ENCODE results near the gene TAF11L3.
A peak's percentile ranks its signal among the peaks of the same experiment; 100 is the strongest.
"Not testable (repeated sequence)": the region's sequence is repeated elsewhere in the genome, so short reads cannot be mapped to it uniquely, and the experiment has no call there.

TAF11L3 gene

GRCh38 chr5:17518067-17518466 is at the start of gene TAF11L3:
TAF11L3 (plus strand) TSS chr5:17518367.
- DNase-seq (ENCODE audit: low read depth): not testable (repeated sequence)

- DNase-seq (ENCODE audit: low read depth): no peak
These were observed 48.1 kb upstream of the TAF11L3 start for GRCh38 chr5:17470064-17470463.

- not testable (repeated sequence) for DNase-seq (ENCODE audit: low read depth)
These were observed 43.1 kb upstream of the TAF11L3 start for GRCh38 chr5:17475064-17475463.

- no peak for DNase-seq (ENCODE audit: low read depth)
These were observed 41.1 kb upstream of the TAF11L3 start for GRCh38 chr5:17477043-17477442.

- no peak for DNase-seq (ENCODE audit: low read depth)
These were observed 40.4 kb upstream of the TAF11L3 start for GRCh38 chr5:17477573-17478265.

- no peak for DNase-seq (ENCODE audit: low read depth)
These were observed 36.8 kb upstream of the TAF11L3 start for GRCh38 chr5:17481378-17481777.

GRCh38 chr5:17482790-17483189 is 35.4 kb upstream of the TAF11L3 start:
- no peak for DNase-seq (ENCODE audit: low read depth)

- not testable (repeated sequence) for DNase-seq (ENCODE audit: low read depth)
These were observed 31.5 kb upstream of the TAF11L3 start for GRCh38 chr5:17486464-17487173.

GRCh38 chr5:17487174-17487512 is 31.0 kb upstream of the TAF11L3 start:
- no peak for DNase-seq (ENCODE audit: low read depth)

GRCh38 chr5:17491257-17491656 is 26.9 kb upstream of the TAF11L3 start:
- DNase-seq (ENCODE audit: low read depth): not testable (repeated sequence)

- no peak for DNase-seq (ENCODE audit: low read depth)
These were observed 25.4 kb upstream of the TAF11L3 start for GRCh38 chr5:17492770-17493169.

- DNase-seq (ENCODE audit: low read depth): no peak
These were observed 20.7 kb upstream of the TAF11L3 start for GRCh38 chr5:17497446-17497845.

- not testable (repeated sequence) for DNase-seq (ENCODE audit: low read depth)
These were observed 20.2 kb upstream of the TAF11L3 start, which contains the start of gene TAF11L2 for GRCh38 chr5:17497931-17498330. TAF11L2 (plus strand) TSS chr5:17498231.

GRCh38 chr5:17511775-17512325 is 6.3 kb upstream of the TAF11L3 start:
- DNase-seq (ENCODE audit: low read depth): no peak

GRCh38 chr5:17517526-17517925 is 641 bp upstream of the TAF11L3 start:
- DNase-seq (ENCODE audit: low read depth): peak; percentile 10

GRCh38 chr5:17519508-17519907 is 1.3 kb downstream of the TAF11L3 start:
- DNase-seq (ENCODE audit: low read depth): not testable (repeated sequence)

- not testable (repeated sequence) for DNase-seq (ENCODE audit: low read depth)
These were observed 3.3 kb downstream of the TAF11L3 start, which contains the start of gene TAF11L4 for GRCh38 chr5:17521501-17521900. TAF11L4 (plus strand) TSS chr5:17521801.

GRCh38 chr5:17524935-17525334 is 6.8 kb downstream of the TAF11L3 start, which contains the start of gene TAF11L5:
TAF11L5 (plus strand) TSS chr5:17525235.
- DNase-seq (ENCODE audit: low read depth): not testable (repeated sequence)

- not testable (repeated sequence) for DNase-seq (ENCODE audit: low read depth)
These were observed 8.3 kb downstream of the TAF11L3 start for GRCh38 chr5:17526504-17526903.

- DNase-seq (ENCODE audit: low read depth): not testable (repeated sequence)
These were observed 10.2 kb downstream of the TAF11L3 start, which contains the start of gene TAF11L6 for GRCh38 chr5:17528369-17528768. TAF11L6 (plus strand) TSS chr5:17528669.
